NCI-H1436 treated with DMSO at 0.1 percent for 48 hours (cell line): ENCODE data around the gene ARHGEF7.

Source experiments
- DNase-seq: peaks from one replicate; lab custom pipeline; 2025; lab: John Stamatoyannopoulos, UW

The ARHGEF7 gene

DNA sequence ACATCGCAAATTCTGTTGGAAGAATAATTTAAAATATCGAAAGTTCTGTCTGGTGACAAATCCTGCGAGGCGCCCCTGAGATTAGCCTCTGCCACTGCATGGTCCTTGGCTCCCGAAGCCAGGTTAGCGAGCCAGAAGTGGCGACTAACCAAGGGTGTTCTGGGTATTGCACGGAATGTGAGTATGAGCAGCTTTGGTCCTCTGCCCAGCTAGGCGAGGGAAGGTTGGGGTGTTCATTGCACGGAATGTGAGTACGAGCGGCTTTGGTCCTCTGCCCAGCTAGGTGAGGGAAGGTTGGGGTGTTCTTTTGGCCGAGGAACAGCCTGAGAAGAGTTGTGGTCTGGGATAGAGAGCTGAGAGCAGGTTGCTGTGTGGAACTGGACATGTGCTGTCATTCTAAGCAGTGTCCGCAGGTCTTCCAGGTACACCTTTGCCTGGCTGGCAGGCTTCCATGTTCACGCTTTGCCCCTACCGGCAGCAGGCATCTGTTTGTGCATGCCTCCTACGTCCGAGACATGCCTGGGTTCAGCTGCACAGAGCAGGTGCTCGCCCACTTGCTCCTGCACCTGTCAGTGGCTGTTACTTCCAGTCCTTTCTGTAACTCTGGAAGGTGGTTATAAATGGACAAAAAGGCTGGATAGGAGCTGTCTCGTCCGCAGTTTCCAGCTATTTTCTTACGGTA is 187.1 kb downstream of the ARHGEF7 start:
- no peak for DNase-seq

DNA sequence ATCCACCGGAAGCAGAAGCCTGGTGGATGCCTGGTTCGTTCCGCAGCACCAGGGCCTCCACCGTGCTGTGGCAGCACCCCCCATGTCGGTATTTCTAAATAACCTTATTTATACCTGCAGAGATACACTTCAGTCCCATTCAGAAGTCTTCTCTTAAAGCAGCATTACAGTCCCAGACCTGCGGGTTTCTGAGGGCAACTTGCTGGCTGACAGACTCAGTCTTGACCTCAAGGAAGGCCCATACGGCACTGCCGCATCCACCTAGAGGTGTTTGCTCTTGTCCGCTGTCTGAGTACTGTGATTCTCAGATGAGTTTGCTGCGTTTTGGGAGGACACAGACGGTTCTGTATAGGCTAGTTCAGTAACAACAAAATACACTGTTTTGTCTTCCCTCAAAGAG is 188.4 kb downstream of the ARHGEF7 start:
- DNase-seq = no peak

DNA sequence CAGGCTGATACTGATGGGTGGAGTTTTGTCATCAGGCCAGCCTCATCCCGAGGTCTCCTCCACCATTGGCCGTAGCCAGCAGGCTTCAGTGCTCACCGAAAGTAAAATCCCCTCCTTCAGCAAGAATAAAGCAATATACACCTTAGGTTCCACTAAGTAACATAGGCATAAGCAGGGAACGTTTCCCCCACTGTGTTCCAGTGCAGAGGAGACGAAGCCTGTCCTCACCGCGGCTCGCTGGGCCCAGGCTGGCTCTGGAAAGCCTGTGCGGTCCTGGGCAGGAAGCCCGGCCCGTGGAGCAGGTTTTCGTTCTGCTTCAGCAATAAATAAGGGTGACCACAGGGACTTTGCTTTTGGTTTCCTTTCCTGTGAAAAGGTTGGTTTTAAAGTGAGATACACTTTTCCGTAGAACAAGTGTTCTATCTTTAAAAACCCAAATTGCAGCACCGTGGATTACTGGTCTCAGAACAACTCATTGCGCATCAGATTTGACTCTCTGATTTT is 189.0 kb downstream of the ARHGEF7 start:
- DNase-seq = no peak

- DNase-seq = no peak
Measured at GRCh38 chr13:111304603-111305289, 189.6 kb downstream of the ARHGEF7 start.

DNA sequence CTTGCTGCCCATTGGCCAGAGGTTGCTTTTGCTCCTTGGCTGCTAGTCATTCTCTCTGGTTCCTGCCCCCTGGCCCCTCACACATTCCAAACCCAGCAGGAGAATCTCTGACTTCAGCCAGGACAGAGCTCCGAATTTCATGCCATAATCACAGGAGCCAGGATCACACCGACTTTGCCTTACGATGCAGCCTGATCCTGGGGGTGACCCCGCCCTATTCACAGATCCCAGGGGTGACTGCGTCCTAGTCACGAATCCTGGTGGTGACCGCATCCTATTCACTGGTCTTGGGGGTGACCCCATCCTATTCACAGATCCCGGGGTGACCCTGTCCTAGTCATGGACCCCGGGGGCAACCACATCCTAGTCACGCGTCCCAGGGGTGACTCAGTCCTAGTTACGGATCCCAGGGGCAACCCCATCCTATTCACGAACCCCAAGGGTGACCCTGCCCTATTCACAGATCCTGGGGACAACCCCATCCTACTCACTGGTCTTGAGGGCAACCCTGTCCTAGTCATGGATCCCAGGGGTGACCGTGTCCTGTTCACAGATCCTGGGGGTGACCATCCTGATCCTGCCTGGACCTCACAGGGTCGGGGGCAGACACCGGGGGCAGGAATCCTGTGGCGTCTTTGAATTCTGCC is 198.0 kb downstream of the ARHGEF7 start:
- DNase-seq = no peak

GRCh38 chr13:111313911-111314425 is 198.9 kb downstream of the ARHGEF7 start:
- DNase-seq = no peak

DNA sequence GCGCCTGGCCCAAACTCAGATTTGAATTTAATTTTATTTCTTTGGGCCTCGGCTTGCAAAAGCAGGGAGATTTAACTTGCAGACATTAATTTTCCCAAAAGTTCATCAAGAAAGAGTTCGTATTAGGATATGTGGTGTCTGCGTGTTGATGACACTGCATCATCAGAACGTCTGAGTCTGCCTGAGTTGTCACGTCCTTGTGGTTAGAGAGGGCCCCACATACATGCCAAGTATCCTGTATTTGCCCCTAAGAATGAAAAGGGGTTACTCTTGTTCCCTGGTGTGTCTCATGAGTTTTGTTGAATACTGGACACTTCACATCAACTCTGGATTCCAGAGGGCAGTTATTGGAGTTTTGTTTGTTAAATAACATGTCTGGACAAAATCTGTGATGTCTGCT is 199.7 kb downstream of the ARHGEF7 start:
- DNase-seq = no peak

- no peak for DNase-seq
Measured at GRCh38 chr13:111315347-111315995, 200.4 kb downstream of the ARHGEF7 start.

DNA sequence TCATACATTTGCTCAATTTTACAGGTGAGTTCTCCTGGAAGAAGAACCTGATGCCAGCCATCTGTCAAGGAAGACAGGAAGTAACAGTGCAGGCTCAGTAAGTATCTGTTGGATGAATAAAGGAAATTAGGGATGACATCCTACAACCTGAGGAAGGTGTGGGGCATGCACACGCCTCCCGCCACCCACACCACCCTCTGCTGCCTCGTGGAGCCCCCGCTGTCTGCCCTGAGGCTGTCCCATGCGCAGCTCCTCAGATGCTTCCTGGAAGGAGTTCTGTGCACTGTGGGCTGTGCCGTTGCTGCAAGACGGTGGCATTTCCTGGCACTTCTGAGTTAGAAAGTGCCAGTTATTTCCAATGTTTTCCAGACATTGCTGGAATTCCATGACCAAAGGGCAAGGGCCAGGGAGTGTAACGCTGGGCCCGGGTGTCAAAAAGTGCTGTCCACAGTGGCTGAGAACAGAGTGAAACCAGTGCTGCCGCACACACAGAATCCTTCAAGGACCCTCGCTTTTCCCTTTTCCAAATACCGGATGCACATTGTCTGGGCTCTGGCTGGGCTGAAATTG is 201.1 kb downstream of the ARHGEF7 start:
- DNase-seq = no peak

DNA sequence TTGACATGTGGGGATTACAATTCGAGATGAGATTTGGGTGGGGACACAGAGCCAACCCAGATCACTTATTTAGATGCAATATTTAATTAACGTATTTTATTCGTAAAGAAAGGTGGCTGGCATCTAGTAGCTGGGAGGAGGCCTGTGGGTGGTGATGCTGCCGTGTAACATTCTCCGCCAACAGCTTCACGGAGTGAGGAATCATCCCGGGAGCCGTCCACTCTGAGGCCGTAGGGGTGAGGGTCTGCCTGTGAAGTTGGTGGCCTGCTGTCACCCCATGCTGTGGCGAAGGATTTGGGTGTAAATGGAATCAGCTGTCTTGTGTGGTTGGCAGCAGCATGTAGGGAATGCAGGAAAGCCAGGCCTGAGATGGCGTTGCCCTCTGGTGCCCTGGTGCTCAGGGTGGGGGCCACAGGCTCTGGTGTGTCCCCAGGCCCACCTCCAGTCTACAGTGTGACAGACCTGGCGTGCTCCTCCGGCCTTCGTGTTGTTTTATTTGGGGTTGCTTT is 202.0 kb downstream of the ARHGEF7 start:
- DNase-seq = no peak

DNA sequence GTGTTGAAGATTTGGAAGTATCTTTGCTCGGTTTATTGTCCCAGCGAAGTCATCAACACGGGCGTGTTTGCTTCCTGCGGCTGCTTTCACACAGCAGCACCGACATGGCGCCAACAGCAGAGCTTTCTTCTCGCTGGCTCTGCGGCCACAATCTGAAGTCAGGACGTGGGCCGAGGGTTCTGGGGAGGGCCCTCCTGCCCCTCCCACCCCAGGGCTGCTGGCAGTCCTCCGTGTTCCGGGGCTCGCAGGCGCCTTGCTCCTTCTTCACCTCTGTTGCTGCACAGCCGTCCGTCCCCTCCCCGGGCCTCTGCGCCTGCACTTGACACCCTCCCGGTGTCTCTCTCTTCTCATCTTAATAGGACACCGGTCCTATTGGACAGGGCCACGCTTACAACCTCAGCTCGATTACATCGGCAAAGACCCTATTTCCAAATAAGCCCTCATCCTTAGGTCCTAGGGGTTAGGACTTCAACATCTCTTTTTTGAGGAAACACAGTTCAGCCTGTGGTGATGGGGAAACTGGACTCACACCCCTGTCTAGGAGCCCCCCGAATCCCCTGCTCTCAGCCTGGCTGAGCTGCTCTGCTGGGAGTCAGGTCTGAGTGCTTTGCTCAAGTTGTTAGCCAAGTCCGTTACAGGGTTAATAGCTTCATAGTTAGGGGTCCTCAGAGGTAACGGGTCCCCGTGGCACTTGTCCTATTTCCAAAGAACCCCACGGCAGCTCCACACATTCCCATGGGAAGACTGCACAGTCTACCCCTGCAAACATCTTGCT is 202.6 kb downstream of the ARHGEF7 start:
- no peak for DNase-seq

GRCh38 chr13:111318386-111318785 is 203.3 kb downstream of the ARHGEF7 start:
- no peak for DNase-seq

DNA sequence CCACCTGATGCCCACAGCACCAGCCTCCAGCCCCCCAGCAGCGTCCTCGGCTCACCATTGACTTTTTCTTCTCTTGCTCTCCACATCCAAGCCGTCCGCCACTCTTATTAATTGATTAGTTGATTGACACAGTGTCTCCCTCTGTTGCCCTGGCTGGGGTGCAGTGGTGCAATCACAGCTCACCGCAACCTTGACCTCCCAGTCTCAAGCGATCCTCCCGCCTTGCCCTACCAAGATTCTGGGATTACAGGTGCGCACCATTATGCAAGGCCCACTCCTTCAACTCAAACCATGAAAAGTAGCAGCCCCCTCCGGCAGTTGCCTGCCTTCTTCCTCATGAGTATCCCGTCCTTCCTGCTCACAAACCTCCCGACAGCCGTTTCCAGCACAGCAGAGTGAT is 204.4 kb downstream of the ARHGEF7 start:
- no peak for DNase-seq

- no peak for DNase-seq
Measured at GRCh38 chr13:111319998-111320911, 205.1 kb downstream of the ARHGEF7 start, which contains the start of gene TEX29. Gene TEX29, plus strand, starts transcription at chr13:111320642. Its CDS starts 249 bp downstream, at chr13:111320891.

GRCh38 chr13:111322001-111322915 is 207.1 kb downstream of the ARHGEF7 start:
- DNase-seq = no peak

DNA sequence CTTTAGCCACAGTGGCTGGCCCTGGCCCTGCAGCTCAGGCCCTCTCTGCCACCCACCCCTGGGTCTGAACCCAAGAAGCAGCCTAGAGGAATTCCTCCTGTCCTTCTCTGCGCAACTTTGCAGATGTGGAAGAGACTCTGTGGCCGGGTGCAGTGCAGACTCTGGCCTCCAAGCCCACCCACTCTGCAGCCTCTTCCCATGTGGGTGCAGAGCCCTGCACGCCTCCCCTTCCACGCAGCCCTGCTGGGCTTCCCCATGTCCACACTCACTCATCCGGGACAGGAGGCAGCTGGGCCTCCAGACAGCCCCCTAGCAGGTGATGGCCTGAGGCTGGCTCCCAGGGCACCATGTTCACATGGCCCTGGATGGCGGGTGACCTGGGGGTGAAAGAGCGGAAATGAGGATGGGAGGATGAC is 207.8 kb downstream of the ARHGEF7 start:
- no peak for DNase-seq

DNA sequence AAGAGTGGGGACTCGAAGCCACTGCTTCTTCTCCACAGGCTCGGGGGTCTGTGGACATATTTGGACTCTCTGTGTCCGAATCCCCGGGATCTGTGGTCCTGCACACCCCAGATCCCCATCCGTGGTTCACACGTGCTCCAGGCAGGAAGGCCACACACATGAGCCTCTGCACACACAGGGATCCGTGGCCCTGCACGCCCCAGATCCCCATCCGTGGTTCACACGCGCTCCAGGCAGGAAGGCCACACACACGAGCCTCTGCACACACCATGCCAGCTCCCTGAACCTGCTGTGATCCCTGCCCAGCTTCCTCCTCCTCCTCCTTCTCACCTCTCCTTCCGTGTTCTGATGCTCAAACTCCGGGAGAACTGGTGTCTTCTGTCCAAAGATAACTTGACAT is 208.4 kb downstream of the ARHGEF7 start:
- no peak for DNase-seq

DNA sequence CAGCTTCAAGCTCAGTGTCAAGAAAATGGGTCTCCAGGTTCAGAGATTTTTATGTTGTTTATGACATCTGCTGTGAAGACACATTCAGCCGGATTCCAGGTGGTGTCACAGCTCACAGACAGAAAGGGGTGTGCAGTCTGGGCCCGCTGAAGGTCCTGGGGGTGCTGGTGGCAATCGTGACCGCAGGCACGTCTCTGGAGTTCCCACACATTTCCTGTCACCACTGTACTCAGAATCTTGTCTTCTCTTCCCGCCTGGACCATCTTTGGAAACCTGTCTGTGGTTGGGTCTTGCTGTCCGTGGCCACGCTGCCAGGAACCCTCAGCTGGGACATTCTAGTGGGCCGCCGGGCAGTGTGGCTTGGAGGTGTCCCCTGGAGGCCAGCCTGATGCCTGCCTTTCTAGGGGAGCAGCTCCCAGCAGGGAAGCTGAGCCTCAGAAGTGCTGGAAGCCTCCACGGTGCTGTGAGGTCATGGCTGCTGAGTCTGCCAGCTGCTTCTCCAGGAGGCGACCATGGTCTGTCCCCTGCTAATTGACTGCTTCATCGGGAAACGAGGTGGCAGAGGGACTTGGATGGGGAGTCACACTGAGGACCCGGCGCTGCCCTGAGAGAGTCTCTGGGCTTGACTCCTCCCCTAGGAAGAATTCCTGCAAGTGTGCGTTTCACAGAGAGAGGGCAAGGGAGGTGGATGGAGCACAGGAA is 209.0 kb downstream of the ARHGEF7 start:
- DNase-seq = no peak
